ENCODE results near the gene RGR. TPM values are rescaled to one million over a fixed set of nuclear protein-coding genes. Genes with fewer than 3 reads are reported as not detected.

The RGR gene
- total and polyA plus RNA-seq, 2 experiments from 2014 or later: not detected

DNA sequence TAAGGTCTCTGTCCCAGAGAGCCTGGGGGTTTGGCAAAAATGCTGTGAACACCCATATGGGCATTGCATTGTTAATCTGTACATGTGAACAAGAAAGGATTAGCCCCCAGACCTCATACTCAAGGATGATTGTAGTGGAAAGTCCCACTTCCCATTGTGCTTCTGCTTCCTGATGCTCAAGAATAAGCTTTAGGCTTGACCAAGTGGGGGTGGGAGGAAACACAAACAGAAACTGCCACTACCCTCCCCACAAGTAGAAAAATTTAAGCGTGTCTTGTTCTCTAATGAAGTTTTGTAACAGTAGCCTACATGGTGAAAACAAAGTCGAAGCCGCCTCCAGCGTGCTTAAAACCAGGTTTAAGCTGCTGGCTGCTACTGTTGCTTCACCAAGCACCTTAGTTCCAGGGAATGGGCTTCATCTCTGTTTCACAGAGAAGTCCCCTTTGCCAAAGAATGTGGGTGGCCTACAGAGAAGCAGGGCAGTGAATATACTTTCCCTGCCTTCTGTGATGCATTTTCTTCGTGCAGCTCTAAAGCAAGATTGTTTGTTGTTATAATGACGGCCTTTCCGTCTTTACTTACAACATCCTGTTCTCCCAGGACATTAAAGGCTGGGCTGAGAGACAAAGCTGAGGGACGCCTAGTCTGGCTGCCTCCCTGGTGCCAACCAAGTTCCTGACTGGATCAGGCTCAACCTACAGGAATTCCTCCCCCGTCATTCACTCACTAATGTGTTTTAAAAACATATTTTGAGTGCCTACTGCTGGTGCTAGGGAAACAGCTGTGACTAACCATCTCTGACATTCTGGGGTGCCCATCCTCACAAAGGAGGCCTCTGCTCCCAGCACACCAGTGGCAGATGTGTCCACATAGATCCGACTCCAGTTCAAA, 51.5 kb downstream of the RGR start:
- Mint-ChIP-seq H3K9me3 (no peaks in the 10 kb centered on the region), H3K27me3 (ENCODE audit: insufficient read depth, low read depth, poor library complexity) (peaks cover 6% of the 10 kb centered on the region), H3K4me1 (peaks cover 30% of the 10 kb centered on the region), H3K27ac (peak overlapping the region; percentile 65; the same call in 1 of the 2 replicates), H3K4me3 (no peak overlapping the region; the same call in 2 of the 3 replicates), H3K36me3 (ENCODE audit: low read depth) (no peaks in the 10 kb centered on the region; the same call in 2 of the 3 replicates)
- Histone ChIP-seq H2AFZ (no peak overlapping the region), H3K79me2 (replicated peaks; ENCODE audit: insufficient read depth) (no peaks in the 10 kb centered on the region), H4K20me1 (replicated peaks; ENCODE audit: insufficient read depth) (no peaks in the 10 kb centered on the region), H3K27ac (ENCODE audit: low read depth) (peak overlapping the region; percentile 77), H3K4me3 (peak overlapping the region; percentile 22; the same call in 1 of the 2 replicates), H3K4me1 (ENCODE audit: insufficient read depth) (peaks cover 38% of the 10 kb centered on the region), H3K4me2 (peak overlapping the region; percentile 45), H3K36me3 (ENCODE audit: insufficient read depth) (no peaks in the 10 kb centered on the region), H3K27me3 (ENCODE audit: insufficient read depth) (no peaks in the 10 kb centered on the region), H3K9me2 (ENCODE audit: insufficient read depth) (peaks cover 6% of the 10 kb centered on the region; the same call in 1 of the 2 replicates), H3F3A (replicated peaks; ENCODE audit: low read depth) (0 out of 2 replicates have a peak, but pooled peaks cover 13% of the 10 kb centered on the region)
- TF ChIP-seq POLR2AphosphoS5 (IDR thresholded peaks at IDR 0.05; ENCODE audit: low read depth) (no peak), NANOG (IDR thresholded peaks at IDR 0.05; ENCODE audit: borderline replicate concordance) (peak; percentile 33; the same call in 1 of the 2 replicates), ETS1 (IDR thresholded peaks at IDR 0.05) (peak; percentile 54; the same call in 1 of the 2 replicates)
- ATAC-seq (peak; percentile 87), DNase-seq (ENCODE audit: low spot score) (peak; percentile 81)

DNA sequence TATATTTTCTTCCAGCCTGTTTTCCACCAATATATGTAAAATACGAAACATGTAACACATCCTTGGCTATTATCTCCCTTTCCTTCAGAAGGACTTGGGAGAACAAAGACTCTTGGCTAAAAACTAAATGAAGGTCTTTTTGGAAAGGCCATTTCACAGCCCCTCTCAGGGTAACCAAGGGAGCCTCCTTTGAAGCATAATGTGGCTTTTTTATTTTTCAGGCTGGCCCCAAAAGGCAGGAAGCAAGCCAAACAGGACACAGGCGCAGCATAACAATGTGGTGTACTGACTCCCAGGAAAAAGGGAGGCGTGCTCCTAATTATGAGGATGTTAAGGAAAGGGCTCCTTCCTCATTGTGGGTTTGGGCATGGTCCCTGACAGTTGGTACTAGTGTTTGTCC, 53.2 kb downstream of the RGR start:
- H3K4me1 Mint-ChIP-seq: peaks cover 34% of the 10 kb centered on the region
- H3K4me1 ChIP-seq (ENCODE audit: insufficient read depth): peaks cover 42% of the 10 kb centered on the region
- no peak overlapping the region for H3K4me3 ChIP-seq
- H3F3A ChIP-seq (replicated peaks; ENCODE audit: low read depth): 0 out of 2 replicates have a peak, but pooled peaks cover 13% of the 10 kb centered on the region
- peak; percentile 19 for DNase-seq (ENCODE audit: low spot score)
- H2AFZ ChIP-seq: peak overlapping the region; percentile 4; the same call in 1 of the 2 replicates
- no peaks in the 10 kb centered on the region; the same call in 2 of the 3 replicates for H3K36me3 Mint-ChIP-seq (ENCODE audit: low read depth)
- no peak overlapping the region for H3K4me3 Mint-ChIP-seq
- no peak overlapping the region for H3K27ac Mint-ChIP-seq
- H3K27ac ChIP-seq (ENCODE audit: low read depth): peak overlapping the region; percentile 62; the same call in 1 of the 2 replicates
- H4K20me1 ChIP-seq (replicated peaks; ENCODE audit: insufficient read depth): no peaks in the 10 kb centered on the region
- H3K27me3 ChIP-seq (ENCODE audit: insufficient read depth): no peaks in the 10 kb centered on the region
- no peaks in the 10 kb centered on the region for H3K9me3 Mint-ChIP-seq
- H3K27me3 Mint-ChIP-seq (ENCODE audit: insufficient read depth, low read depth, poor library complexity): peaks cover 3% of the 10 kb centered on the region
- peak overlapping the region; percentile 34; the same call in 1 of the 2 replicates for H3K4me2 ChIP-seq
- ATAC-seq: no peak
- no peaks in the 10 kb centered on the region for H3K79me2 ChIP-seq (replicated peaks; ENCODE audit: insufficient read depth)
- H3K9me2 ChIP-seq (ENCODE audit: insufficient read depth): peaks cover 6% of the 10 kb centered on the region; the same call in 1 of the 2 replicates
- H3K36me3 ChIP-seq (ENCODE audit: insufficient read depth): no peaks in the 10 kb centered on the region
- TF ChIP-seq JUNB (IDR thresholded peaks at IDR 0.05; ENCODE audit: unreplicated experiment) (no peak), CREB1 (CRISPR knock-in tag; IDR thresholded peaks at IDR 0.05; ENCODE audit: low read depth) (no peak), EZH2 (IDR thresholded peaks at IDR 0.05; ENCODE audit: low read depth, unreplicated experiment) (no peak), ZNF114 (CRISPR knock-in tag; IDR thresholded peaks at IDR 0.05) (no peak), EZH2phosphoT487 (IDR thresholded peaks at IDR 0.05; ENCODE audit: unreplicated experiment) (no peak), ETS1 (IDR thresholded peaks at IDR 0.05) (no peak), NANOG (IDR thresholded peaks at IDR 0.05; ENCODE audit: borderline replicate concordance) (no peak), POLR2AphosphoS5 (IDR thresholded peaks at IDR 0.05; ENCODE audit: low read depth) (no peak)
- TF ChIP-seq, protein P1, sequence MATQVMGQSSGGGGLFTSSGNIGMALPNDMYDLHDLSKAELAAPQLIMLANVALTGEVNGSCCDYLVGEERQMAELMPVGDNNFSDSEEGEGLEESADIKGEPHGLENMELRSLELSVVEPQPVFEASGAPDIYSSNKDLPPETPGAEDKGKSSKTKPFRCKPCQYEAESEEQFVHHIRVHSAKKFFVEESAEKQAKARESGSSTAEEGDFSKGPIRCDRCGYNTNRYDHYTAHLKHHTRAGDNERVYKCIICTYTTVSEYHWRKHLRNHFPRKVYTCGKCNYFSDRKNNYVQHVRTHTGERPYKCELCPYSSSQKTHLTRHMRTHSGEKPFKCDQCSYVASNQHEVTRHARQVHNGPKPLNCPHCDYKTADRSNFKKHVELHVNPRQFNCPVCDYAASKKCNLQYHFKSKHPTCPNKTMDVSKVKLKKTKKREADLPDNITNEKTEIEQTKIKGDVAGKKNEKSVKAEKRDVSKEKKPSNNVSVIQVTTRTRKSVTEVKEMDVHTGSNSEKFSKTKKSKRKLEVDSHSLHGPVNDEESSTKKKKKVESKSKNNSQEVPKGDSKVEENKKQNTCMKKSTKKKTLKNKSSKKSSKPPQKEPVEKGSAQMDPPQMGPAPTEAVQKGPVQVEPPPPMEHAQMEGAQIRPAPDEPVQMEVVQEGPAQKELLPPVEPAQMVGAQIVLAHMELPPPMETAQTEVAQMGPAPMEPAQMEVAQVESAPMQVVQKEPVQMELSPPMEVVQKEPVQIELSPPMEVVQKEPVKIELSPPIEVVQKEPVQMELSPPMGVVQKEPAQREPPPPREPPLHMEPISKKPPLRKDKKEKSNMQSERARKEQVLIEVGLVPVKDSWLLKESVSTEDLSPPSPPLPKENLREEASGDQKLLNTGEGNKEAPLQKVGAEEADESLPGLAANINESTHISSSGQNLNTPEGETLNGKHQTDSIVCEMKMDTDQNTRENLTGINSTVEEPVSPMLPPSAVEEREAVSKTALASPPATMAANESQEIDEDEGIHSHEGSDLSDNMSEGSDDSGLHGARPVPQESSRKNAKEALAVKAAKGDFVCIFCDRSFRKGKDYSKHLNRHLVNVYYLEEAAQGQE (IDR thresholded peaks at IDR 0.05; ENCODE audit: unreplicated experiment): no peak
